HEK293T (cell line): ENCODE data around the gene FAS.

ENCODE experiments used
- CTCF ChIA-PET: fragments of 350-600 bp; formaldehyde crosslinking; extraction: SDS; loops from one replicate; lab custom pipeline; 2021; ENCODE audit warnings: antibody characterized with exemption, inconsistent platforms; lab: Yijun Ruan, JAX
- POLR2A ChIA-PET: fragments of 350-600 bp; formaldehyde crosslinking; extraction: SDS; loops from one replicate; lab custom pipeline; 2020; ENCODE audit warnings: antibody characterized with exemption, inconsistent platforms; lab: Yijun Ruan, JAX
- DNase-seq: peaks from one replicate; pipeline ENCODE4 v3.0.0; 2012; ENCODE audit warnings: mixed read lengths; ENCODE audit errors: extremely low spot score
- ARNT ChIP-seq: fragments of 450-650 bp; IDR thresholded peaks from 2 replicates; pipeline ENCODE4 v1.6.1; 2017; ENCODE audit warnings: mild to moderate bottlenecking
- BHLHE40 ChIP-seq: fragments of 450-650 bp; IDR thresholded peaks from 2 replicates; pipeline ENCODE4 v1.6.1; 2016; ENCODE audit warnings: mild to moderate bottlenecking, moderate library complexity, borderline replicate concordance
- CTBP1 ChIP-seq: fragments of 450-650 bp; IDR thresholded peaks from 2 replicates; pipeline ENCODE4 v1.6.1; 2016; ENCODE audit warnings: borderline replicate concordance
- ELF4 ChIP-seq: fragments of 450-650 bp; IDR thresholded peaks from 2 replicates; pipeline ENCODE4 v1.6.1; 2017; ENCODE audit warnings: antibody characterized with exemption
- FOXA1 ChIP-seq: fragments of 450-650 bp; IDR thresholded peaks from 2 replicates; pipeline ENCODE4 v1.6.1; 2016; ENCODE audit warnings: mild to moderate bottlenecking
- FOXK2 ChIP-seq: fragments of 450-650 bp; IDR thresholded peaks from 2 replicates; pipeline ENCODE4 v1.6.1; 2016; ENCODE audit warnings: mild to moderate bottlenecking
- FOXM1 ChIP-seq: fragments of 450-650 bp; IDR thresholded peaks from 2 replicates; pipeline ENCODE4 v1.6.1; 2017; ENCODE audit warnings: mild to moderate bottlenecking, borderline replicate concordance
- HDGF ChIP-seq: fragments of 450-650 bp; IDR thresholded peaks from 2 replicates; pipeline ENCODE4 v1.6.1; 2017; ENCODE audit warnings: antibody characterized with exemption, borderline replicate concordance
- L3MBTL2 ChIP-seq: fragments of 450-650 bp; conservative IDR thresholded peaks from 2 replicates; pipeline ENCODE4 v1.6.1; 2016; ENCODE audit warnings: mild to moderate bottlenecking
- LEF1 ChIP-seq: fragments of 450-650 bp; IDR thresholded peaks from 2 replicates; pipeline ENCODE4 v1.6.1; 2017; ENCODE audit warnings: mild to moderate bottlenecking, borderline replicate concordance
- NFRKB ChIP-seq: fragments of 450-650 bp; IDR thresholded peaks from 2 replicates; pipeline ENCODE4 v1.6.1; 2016; ENCODE audit warnings: mild to moderate bottlenecking, moderate library complexity
- PKNOX1 ChIP-seq: fragments of 450-650 bp; IDR thresholded peaks from 2 replicates; pipeline ENCODE4 v1.6.1; 2016
- SP1 ChIP-seq: fragments of 450-650 bp; IDR thresholded peaks from 2 replicates; pipeline ENCODE4 v1.6.1; 2017
- SUZ12 ChIP-seq: fragments of 450-650 bp; IDR thresholded peaks from 2 replicates; pipeline ENCODE4 v1.6.1; 2016; ENCODE audit warnings: mild to moderate bottlenecking
- TARDBP ChIP-seq: fragments of 450-650 bp; IDR thresholded peaks from 2 replicates; pipeline ENCODE4 v1.6.1; 2016
- ZNF384 ChIP-seq: fragments of 450-650 bp; IDR thresholded peaks from 2 replicates; pipeline ENCODE4 v1.6.1; 2016

Gene FAS

GRCh38 chr10:88981435-88981834 is 9.2 kb upstream of the FAS start:
- no peak for DNase-seq
- ChIA-PET POLR2A (no interaction called here), CTCF (no interaction called here)
- no peak for TF ChIP-seq FOXM1
- TF ChIP-seq CTBP1: no peak

DNA sequence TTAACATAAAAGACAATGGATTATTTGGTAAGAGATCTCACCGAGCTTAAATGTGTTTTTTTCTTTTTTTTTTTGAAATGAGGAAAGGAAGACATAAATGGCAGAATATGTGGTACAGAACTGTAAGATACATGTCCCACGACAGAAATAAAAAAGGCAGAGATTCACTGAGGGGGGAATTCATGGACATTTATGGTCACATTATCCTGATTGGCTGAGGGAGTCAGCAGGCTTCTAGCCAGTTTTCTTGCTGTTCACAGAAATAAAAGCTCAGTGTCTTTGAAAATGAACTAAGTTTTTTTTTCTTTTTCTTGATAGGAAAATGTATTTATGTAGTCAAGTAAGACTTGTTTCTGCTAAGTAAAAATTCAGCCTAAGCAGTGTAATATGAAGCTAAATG is 8.2 kb upstream of the FAS start:
- POLR2A ChIA-PET: interaction anchor here (1.4 kb wide), 1 partner anchor 8 kb away, joined by 3 read pairs; the partner anchor contains the start of gene FAS
- no peak for DNase-seq
- TF ChIP-seq SP1 (no peak), FOXK2 (no peak), FOXA1 (no peak), SUZ12 (no peak), L3MBTL2 (no peak), FOXM1 (no peak), ARNT (no peak), HDGF (no peak), CTBP1 (no peak), TARDBP (no peak), NFRKB (no peak), ZNF384 (no peak), ELF4 (no peak), LEF1 (no peak), BHLHE40 (no peak), PKNOX1 (no peak)
- CTCF ChIA-PET: interaction anchor here (1.2 kb wide), 1 partner anchor 47 kb away, joined by 3 read pairs; no protein-coding TSS in a partner anchor

- CTCF ChIA-PET: interaction anchor here (1.2 kb wide), 1 partner anchor 48 kb away, joined by 3 read pairs; no protein-coding TSS in a partner anchor
- DNase-seq: no peak
- POLR2A ChIA-PET: interaction anchor here (1.4 kb wide), 1 partner anchor 7 kb away, joined by 3 read pairs; the partner anchor contains the start of gene FAS
These were observed 7.4 kb upstream of the FAS start for GRCh38 chr10:88983206-88983605.

DNA sequence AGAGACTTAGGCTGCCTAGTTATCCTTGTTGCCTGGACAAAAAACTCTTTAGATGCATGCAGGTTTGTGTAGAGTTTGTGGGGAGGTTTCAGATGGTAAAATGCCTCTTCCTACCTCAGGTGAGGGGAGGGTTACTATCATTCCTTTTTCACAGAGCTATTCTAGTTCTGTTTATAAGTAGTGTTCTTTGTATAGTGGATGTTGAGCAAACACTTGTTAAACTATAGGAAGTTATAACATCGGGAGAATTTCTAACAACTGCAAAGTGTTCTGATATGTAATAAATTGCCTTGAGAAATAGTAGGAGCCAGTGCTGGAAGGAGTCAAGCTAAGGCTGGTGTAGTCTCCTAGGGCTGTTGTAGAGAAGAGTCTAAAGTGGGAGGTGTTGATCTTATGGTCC is 6.7 kb upstream of the FAS start:
- POLR2A ChIA-PET: no interaction called here
- CTCF ChIA-PET: no interaction called here
- TF ChIP-seq CTBP1 (no peak), PKNOX1 (no peak), L3MBTL2 (no peak), SUZ12 (no peak), LEF1 (no peak), FOXK2 (no peak), SP1 (no peak), TARDBP (no peak), FOXM1 (no peak), ZNF384 (no peak), HDGF (no peak), BHLHE40 (no peak), NFRKB (no peak), ELF4 (no peak), ARNT (no peak)
- no peak for DNase-seq

More at GRCh38 chr10:88983206-88983605, 7.4 kb upstream of the FAS start:
- no peak for TF ChIP-seq FOXA1
- no peak for TF ChIP-seq SUZ12
- no peak for TF ChIP-seq TARDBP
- no peak for TF ChIP-seq FOXM1
- TF ChIP-seq ZNF384: no peak
- TF ChIP-seq L3MBTL2: no peak
- no peak for TF ChIP-seq CTBP1
- TF ChIP-seq NFRKB: no peak
- no peak for TF ChIP-seq FOXK2
- TF ChIP-seq PKNOX1: no peak
- TF ChIP-seq LEF1: no peak
- no peak for TF ChIP-seq ELF4
- no peak for TF ChIP-seq ARNT

- no peak for DNase-seq
- ChIA-PET CTCF (no interaction called here), POLR2A (no interaction called here)
- TF ChIP-seq PKNOX1 (no peak), HDGF (no peak), SUZ12 (no peak), ELF4 (no peak), BHLHE40 (no peak), FOXA1 (no peak), L3MBTL2 (no peak), ARNT (no peak), LEF1 (no peak), CTBP1 (no peak)
These were observed 6.1 kb upstream of the FAS start for GRCh38 chr10:88984525-88984924.

GRCh38 chr10:88986549-88987242 is 3.9 kb upstream of the FAS start:
- ChIA-PET POLR2A (no interaction called here), CTCF (interaction anchor here (0.7 to 1.6 kb wide), 6 partner anchors 12 to 422 kb away, joined by 3 to 8 read pairs (median 4); no protein-coding TSS in a partner anchor)
- no peak for TF ChIP-seq FOXA1
- TF ChIP-seq NFRKB: no peak
- no peak for TF ChIP-seq ELF4
- TF ChIP-seq SUZ12: no peak
- no peak for TF ChIP-seq CTBP1
- TF ChIP-seq FOXK2: no peak
- TF ChIP-seq TARDBP: no peak
- no peak for TF ChIP-seq HDGF
- TF ChIP-seq FOXM1: no peak
- TF ChIP-seq ZNF384: no peak
- TF ChIP-seq ARNT: no peak
- no peak for TF ChIP-seq PKNOX1
- no peak for TF ChIP-seq L3MBTL2
- no peak for TF ChIP-seq BHLHE40
- TF ChIP-seq LEF1: no peak
- TF ChIP-seq SP1: no peak
- DNase-seq: peak; percentile 18
